HG02943 (cell line): Measurements from ENCODE around the gene FCSK.
A peak's percentile ranks its signal among the peaks of the same experiment; 100 is the strongest.

Source experiments
- ATAC-seq: cut with Tn5 transposase; IDR thresholded peaks from one replicate; pipeline ENCODE4 v1.9.1; 2021; ENCODE audit warnings: mild to moderate bottlenecking, low read depth, moderate library complexity; ENCODE audit not compliant: unreplicated experiment

Gene FCSK

GRCh38 chr16:70476272-70477020, 22.1 kb downstream of the FCSK start:
- peak; percentile 78 for ATAC-seq

DNA sequence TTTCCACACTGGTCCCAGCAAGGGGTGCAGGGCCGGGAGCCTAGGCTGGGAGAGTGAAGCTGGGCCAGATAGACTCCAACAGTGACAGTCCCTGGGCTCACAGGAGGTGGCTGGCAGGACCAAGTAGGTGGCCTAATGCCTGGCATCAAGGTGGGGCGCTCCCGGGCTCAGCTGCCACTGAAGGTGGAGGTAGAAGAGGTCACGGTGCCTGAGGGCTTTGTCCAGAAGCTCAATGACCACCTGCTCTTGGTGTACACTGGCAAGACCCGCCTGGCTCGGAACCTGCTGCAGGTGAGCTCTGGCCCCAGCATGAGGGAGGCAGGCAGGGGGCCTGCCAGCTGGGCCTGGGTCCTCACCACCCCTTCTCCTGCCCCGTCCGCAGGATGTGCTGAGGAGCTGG, 23.8 kb downstream of the FCSK start:
- no peak for ATAC-seq

GRCh38 chr16:70478912-70479341, 24.5 kb downstream of the FCSK start:
- ATAC-seq = no peak

- ATAC-seq = no peak
Measured at GRCh38 chr16:70480127-70481105, 26.0 kb downstream of the FCSK start.

DNA sequence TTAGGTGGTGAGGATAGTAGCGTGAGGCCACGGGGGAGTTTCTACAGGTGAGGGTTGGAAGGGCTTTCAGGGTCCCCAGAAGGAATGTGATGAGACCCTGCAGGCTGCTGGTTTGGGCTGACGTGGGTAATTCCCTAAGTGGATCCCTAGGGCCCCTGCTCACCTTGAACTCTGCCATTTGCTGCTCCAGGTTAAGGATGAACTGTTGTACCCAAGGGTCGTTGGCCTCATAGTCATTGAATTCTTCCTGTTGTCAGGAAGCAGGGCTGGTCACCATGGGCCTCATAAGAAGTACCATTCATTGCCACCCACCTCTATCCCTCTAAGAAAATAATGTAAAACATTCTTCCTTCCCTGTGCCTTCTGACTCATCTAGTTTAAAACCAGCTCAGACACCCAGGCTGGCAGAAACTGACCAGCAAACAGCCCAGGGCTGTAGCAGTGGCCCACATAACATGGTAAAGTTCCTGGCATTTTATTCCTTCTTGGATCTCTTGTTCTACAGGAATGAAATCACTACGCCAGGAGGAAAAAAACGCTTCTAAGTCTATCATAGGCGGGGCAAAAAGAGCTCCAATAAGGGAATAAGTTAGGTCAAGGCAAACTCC, 27.6 kb downstream of the FCSK start:
- no peak for ATAC-seq

GRCh38 chr16:70482624-70483023, 28.2 kb downstream of the FCSK start:
- no peak for ATAC-seq

DNA sequence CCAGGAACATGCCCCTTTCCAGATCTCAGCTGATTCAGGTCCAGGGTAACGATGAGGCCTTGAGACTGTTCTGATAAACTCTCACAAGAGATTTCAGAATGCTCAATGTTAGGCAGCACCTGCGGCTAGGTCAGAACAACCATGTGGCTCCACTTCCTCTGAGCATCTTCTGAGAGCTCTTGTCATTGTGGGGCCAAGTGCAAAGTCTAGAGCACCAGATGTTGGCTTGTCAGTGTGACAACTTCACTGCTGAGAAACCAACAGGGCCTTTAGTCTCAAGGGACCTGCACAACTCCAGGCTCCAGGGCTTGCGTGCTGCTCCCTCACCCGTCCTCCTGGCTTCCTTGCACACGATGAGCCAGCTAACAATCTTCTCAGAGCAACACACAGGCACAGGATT, 29.0 kb downstream of the FCSK start:
- ATAC-seq = peak; percentile 64

GRCh38 chr16:70484867-70485266, 30.5 kb downstream of the FCSK start:
- ATAC-seq = no peak

DNA sequence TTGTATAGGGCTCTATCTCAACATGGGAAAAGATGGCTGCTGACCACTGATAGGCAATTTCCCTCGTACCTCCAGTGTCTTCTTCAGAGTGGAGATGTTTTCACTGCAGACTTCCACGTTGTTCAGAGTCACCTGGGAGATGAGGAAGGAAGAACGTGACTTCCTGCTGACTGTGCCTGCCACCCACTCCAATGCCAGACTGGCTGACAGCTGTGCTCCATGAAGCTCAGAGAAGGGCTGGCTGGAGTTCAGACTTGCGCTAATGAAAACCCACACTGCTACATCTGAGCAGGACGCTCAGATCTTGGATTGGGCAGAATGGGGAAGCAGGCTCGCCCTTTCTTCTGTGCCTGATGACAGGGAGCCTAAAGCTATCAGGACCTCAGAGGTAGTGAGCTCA, 35.9 kb downstream of the FCSK start:
- ATAC-seq = no peak

- no peak for ATAC-seq
Measured at GRCh38 chr16:70493802-70494201, 39.4 kb downstream of the FCSK start.

- ATAC-seq = no peak
Measured at GRCh38 chr16:70494202-70494770, 39.9 kb downstream of the FCSK start.

GRCh38 chr16:70494777-70495176, 40.4 kb downstream of the FCSK start:
- no peak for ATAC-seq

DNA sequence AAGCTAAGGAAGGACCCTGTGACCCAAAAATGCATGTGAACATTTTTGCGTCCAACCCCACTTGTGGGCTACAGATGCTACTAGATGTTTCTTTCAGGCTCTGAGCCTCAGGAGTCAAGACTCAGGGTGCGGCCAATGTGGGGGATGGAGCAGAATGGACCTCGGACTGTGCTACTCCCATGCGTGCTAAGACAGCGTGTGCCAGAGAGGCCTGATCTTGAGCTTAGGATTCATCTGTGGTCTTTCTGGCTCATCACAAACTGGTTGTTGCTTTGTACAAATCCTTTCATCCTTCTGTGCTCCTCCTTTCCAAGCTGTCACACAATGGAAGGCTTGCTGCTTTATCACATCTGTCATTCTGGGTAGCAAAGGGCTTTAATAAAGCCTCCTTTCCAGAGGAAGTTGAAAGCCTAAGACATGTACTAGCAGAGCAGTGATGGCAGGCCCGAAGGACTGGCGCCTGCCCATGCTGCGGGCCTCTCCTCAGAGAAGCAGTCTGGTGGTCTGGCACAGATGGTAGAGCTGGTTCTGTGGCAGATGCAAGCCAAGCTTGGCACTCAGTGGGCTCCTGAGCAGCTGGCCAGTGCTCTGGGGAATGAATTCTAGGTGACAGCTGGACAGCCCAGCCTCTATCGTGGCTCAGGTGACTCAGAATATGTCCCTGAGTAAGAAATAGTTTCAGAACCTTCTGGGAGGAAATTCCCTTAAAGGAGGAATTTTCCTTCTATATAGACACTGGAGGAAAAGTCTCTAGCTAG, 41.2 kb downstream of the FCSK start:
- ATAC-seq = no peak

- ATAC-seq = no peak
Measured at GRCh38 chr16:70496513-70496912, 42.1 kb downstream of the FCSK start.

DNA sequence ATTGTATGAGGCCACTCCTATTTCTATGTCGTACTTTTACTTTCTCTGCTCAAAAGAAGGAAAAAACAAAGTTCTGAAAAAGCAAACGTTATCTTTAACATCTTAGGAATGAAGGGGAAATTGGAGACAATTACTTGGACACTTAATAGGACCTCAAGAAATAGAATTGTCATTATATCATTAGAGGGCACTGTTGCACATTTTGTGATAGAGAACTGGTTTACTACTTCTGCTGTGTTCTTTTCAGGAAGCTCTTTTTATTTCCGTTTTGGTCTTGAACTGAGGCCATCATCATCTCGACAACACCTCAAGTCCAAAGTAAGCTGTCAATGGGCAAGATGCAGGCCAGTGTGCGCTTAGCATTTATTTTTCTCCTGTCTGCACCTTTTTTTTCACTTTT, 54.4 kb downstream of the FCSK start:
- ATAC-seq = no peak

DNA sequence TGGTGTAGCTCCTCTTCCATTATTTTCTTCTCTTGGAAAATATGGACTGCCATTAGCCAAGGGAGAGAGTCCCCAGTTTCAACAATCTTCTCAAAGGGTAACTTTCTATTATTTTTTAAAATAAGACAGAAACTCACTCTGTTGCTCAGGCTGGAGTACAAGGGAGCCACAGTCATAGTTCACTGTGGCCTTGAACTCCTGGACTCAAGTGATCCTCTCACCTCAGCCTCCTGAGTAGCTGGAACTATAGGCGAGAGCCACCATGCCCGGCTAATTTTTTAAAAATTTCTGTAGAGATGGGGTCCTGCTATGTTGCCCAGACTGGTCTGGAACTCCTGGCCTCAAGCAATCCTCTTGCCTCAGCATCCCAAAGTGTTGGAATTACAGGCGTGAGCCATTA, 55.8 kb downstream of the FCSK start:
- no peak for ATAC-seq

GRCh38 chr16:70511833-70512232, 57.4 kb downstream of the FCSK start:
- ATAC-seq = no peak

DNA sequence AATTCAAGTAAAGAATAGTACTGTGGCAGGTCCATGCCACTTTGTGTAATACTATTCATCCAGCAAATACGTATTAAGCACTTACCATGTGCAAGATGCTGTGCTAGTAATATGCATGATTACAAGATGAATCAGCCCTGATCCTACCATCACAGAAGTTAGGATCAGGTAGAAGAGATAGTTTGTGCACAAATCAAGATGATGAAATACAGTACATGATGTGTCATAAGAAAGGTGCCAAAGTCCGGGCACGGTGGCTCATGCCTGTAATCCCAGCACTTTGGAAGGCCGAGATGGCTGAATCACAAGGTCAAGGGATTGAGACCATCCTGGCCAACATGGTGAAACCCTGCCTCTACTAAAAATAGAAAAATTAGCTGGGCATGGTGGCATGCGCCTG, 58.1 kb downstream of the FCSK start:
- no peak for ATAC-seq

DNA sequence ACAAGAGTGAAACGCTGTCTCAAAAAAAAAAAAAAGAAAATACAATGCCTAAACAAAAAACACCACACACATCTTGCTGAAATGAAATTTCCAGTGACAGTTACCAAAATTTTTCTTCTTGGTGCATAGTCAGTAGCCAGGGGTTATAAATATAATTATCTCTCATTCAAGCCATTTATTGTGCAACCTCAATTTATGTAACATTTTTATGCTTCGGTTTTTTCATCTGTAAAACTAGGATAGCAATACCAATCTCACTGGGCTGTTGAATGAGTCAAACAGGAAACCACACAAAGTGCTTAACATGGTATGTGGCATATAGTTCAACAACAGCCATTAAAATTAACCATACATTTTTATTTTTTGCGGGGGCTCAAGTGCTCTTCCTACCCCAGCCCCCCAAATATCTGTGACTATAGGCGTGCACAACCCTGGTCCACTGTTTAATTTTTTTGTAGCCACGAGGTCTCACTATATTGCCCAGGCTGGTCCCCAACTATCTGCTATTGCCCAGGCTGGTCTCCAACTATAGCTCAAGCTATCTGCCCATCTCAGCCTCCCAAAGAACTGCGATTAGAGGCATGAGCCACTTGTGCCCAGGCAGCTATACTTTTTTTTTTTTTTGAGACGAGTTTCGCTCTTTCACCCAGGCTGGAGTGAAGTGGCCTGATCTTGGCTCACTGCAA, 66.4 kb downstream of the FCSK start:
- ATAC-seq = no peak
